AG09309 (cell line): ENCODE measurements around the gene PDXP.

Source experiments
- DNase-seq: peaks from one replicate; pipeline ENCODE4 v3.0.0-alpha.2; 2010; ENCODE audit warnings: low read depth
- H3K4me3 ChIP-seq: 2 replicates; pipeline ENCODE4 v1.5.1; 2011; ENCODE audit warnings: mild to moderate bottlenecking, low read depth, low read length, moderate library complexity; ENCODE audit not compliant: control insufficient read depth
- TF ChIP-seq, protein P1 (sequence below): IDR thresholded peaks from 2 replicates; pipeline ENCODE4 v1.5.1; 2011; ENCODE audit warnings: mild to moderate bottlenecking, low read depth, low read length, inconsistent platforms; ENCODE audit not compliant: insufficient read depth, control insufficient read depth; ENCODE audit errors: missing control alignments

Gene PDXP

DNA sequence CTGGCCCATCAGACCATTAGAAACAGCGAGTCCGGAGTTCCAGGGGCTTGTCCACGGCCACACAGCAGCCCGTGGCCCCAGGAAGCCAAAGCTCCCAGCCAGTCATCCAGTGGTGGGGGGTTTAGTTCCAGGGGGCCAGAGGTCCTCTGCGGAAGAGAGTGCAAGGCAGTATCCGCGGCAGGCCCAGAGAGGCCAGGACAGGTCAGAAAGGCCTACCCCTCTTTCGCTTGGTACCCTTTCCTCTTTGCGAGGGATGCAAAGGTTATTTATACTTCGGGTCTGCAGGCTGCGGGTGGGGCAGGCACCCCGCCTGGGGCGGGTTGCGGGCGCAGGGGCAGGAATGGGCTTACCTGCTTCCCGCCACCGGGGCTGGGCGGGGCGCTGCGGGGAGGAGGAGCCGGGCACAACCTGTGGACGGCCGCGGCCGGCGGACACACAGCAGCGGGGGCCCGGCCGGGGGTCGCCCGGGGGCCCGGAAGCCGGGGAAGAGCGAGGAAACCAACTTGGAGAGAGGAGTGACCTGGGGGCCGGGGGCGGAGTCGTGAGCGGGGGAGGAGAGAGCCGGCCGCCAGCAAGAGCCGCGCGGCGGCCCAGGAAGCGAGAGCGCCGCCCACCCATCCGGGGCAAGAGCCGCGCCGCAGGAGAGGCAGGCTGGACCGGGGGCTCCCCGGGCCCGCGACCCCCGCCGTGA lies 19.3 kb upstream of the PDXP start, which contains the start of gene SH3BP1:
SH3BP1 (plus strand) TSS at position 600 of the 691 bp plus-strand sequence. CDS start 119 bp downstream, outside the sequence.
- TF ChIP-seq, protein P1, sequence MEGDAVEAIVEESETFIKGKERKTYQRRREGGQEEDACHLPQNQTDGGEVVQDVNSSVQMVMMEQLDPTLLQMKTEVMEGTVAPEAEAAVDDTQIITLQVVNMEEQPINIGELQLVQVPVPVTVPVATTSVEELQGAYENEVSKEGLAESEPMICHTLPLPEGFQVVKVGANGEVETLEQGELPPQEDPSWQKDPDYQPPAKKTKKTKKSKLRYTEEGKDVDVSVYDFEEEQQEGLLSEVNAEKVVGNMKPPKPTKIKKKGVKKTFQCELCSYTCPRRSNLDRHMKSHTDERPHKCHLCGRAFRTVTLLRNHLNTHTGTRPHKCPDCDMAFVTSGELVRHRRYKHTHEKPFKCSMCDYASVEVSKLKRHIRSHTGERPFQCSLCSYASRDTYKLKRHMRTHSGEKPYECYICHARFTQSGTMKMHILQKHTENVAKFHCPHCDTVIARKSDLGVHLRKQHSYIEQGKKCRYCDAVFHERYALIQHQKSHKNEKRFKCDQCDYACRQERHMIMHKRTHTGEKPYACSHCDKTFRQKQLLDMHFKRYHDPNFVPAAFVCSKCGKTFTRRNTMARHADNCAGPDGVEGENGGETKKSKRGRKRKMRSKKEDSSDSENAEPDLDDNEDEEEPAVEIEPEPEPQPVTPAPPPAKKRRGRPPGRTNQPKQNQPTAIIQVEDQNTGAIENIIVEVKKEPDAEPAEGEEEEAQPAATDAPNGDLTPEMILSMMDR: no peak
- H3K4me3 ChIP-seq: peak within 1 kb of the TSS; percentile 62
- no peak for DNase-seq

DNA sequence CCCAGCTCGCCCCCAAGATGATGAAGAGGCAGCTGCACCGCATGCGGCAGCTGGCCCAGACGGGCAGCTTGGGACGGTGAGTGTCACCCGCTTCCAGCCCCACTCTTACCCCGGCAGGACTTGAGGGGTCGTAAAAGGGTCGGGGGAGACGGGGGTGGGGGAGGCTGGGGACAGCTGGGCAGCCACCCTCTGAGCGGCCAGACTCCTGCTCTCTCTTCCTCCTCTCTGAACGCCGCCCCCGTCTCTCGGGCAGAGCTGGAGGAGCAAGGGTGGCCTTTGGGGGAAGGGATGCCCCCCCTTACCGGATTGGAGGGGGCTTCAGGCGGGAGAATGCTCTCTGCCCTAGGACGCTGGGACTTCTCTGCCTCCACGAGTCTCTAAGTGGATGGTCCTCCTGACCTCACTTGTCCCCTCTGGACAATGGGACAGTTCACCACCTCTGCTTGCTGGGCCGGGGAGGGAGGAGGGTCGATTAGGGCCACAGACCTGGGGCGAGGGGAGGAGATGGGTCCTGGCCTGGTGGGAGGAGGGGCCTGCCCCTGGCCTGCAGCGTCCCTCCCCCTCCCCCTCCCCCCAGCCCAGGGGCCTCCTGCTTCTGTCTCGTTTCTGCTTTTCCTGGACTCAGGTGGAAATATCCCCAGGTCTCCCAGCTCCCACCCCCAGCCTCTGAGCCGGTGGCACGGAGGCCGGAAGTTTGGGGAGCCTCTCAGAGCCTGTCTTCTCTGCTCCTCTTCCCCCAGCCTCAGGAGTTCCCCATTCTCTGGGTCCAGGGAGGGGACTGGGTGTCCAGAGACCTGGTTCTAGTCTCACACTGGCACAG lies 18.5 kb upstream of the PDXP start:
- DNase-seq: no peak
- H3K4me3 ChIP-seq: peak overlapping the region; percentile 62

DNA sequence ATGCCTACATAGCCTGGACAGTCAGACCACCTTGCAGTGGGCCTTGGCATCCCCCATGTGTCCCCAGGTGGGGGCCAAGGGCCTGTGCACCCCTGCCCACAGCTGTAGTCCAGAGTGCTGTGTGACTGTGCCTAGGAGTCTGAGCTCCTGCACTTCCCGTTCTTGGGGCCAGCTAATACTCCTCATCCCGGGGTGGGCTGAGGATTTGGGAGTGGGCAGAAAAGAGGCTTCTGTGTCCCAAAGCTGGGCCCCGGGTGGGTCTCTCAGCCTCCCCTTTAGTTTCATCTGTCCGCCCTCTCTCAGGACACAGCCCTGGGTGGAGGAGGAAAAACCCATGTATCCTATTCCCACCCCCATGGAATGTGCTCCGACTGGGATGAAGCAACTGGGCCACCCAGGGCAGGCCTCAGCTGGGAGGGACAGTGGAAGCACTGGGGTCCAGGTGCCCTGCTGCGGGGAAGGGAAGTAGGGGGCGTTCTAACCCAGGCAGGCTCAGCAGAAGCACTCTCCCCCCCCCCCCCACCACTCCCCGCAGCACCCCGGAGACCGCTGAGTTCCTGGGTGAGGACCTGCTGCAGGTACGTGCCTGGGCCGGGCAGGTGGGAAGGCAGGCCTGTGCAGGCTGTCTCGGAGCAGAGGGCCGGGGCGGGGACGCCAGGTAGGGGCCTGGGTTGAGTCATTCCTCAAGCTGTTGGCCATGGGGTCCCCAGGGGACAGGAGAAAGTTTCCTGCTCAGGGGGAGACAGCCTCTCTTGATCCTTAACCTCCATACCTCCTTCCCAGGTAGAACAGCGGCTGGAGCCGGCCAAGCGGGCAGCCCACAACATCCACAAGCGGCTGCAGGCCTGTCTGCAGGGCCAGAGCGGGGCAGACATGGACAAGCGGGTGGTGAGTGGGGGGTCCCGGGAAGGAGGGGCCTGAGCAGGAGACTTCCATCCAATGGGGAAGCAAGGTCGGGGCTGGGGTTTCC lies 17.6 kb upstream of the PDXP start:
- no peak for DNase-seq
- TF ChIP-seq, protein P1: no peak
- H3K4me3 ChIP-seq: peak overlapping the region; percentile 62

More for the DNA sequence above, 18.5 kb upstream of the PDXP start:
- TF ChIP-seq, protein P1: no peak

DNA sequence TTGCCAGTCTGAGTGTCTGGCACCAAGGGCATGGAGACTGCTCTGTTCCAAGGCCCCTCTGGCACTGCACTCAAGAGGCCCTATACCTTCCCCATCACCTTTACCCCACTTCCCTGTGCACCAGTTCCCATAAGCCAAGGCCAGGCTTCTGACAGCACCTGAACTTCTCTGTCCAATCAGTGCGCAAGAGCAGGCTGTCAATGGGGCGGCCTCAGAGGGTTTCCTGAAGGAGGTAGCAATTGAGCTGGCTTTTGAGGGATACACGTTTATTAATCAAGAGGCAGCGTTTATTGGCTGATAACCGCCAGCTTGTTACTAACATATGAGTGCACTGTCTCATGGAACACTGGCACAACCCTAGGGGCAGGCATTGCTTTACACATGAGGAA lies 17.0 kb upstream of the PDXP start:
- H3K4me3 ChIP-seq: no peak overlapping the region
- TF ChIP-seq, protein P1: no peak
- no peak for DNase-seq

DNA sequence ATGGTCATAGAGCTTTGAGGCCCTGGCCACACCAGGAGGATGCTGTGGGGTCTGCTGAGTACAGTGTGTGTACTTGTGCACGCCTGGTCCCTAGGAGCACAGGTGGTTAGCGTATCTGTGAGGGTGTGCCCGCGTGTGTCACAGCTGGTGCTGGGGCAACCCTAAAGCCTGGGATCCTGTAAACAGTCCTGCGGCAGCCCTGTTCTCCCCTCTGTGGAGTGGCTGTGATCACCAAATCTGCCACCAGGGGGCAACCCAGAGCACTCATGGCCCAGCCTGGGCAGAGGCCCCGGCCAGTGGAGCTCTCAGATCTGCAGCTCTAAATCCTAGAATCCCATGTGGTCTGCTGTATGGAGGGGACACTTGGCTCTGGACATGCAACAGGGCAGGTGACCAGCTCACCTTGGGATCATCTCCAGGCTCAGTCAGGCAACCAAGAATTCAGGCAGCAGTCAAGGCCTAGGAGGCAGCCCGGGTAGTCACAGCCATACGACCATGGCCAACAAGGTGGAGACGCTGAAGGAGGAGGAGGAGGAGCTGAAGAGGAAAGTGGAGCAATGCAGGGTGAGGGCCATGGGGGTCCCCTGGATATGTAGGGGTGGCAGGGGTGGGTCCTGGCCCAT lies 15.2 kb upstream of the PDXP start:
- TF ChIP-seq, protein P1: peak; percentile 94
- no peak overlapping the region for H3K4me3 ChIP-seq
- no peak for DNase-seq
